Sigmoid colon (tissue), 7 donors: ENCODE data around the gene CATSPERD. TPM values are rescaled to one million over a fixed set of nuclear protein-coding genes. Genes with fewer than 3 reads are reported as not detected.

Source experiments
- DNase-seq: peaks from one replicate; pipeline ENCODE4 v3.0.0-alpha.2; 2019
- H3K27ac ChIP-seq, 4 donors: fragments of 200-600 bp; sonication (generic); one replicate each; pipeline ENCODE4 v1.5.1; 2016 to 2019; ENCODE audit warnings: mild to moderate bottlenecking in 1 of 4
- H3K27me3 ChIP-seq, 3 donors: fragments of 200-600 bp; sonication (generic); one replicate each; pipeline ENCODE4 v1.5.1; 2019; ENCODE audit warnings: mild to moderate bottlenecking in 1 of 3
- H3K36me3 ChIP-seq, 4 donors: fragments of 200-600 bp; sonication (generic); one replicate each; pipeline ENCODE4 v1.5.1; 2016 to 2019
- H3K4me1 ChIP-seq, 4 donors: fragments of 200-600 bp; sonication (generic); one replicate each; pipeline ENCODE4 v1.5.1; 2017 to 2019
- H3K4me3 ChIP-seq, 4 donors: fragments of 200-600 bp; sonication (generic); one replicate each; pipeline ENCODE4 v1.5.1; 2017 to 2019; ENCODE audit warnings: mild to moderate bottlenecking in 2 of 4, moderate library complexity in 1 of 4
- H3K9me3 ChIP-seq, 4 donors: fragments of 200-600 bp in 3 of 4; sonication (generic) in 3 of 4; one replicate each; pipeline versions ENCODE4 v1.5.1 to v1.6.1; 2013 to 2019
- EP300 ChIP-seq, 4 donors: sonication (generic); formaldehyde crosslinking; IDR thresholded peaks; one replicate each; pipeline ENCODE4 v1.6.1; 2017; ENCODE audit warnings: antibody characterized with exemption in 4 of 4
- POLR2A ChIP-seq, 2 donors: fragments of 450-650 bp; IDR thresholded peaks; one replicate each; pipeline ENCODE4 v1.6.1; 2016; ENCODE audit warnings: antibody characterized with exemption in 2 of 2, mild to moderate bottlenecking in 2 of 2, moderate library complexity in 2 of 2
- POLR2AphosphoS5 ChIP-seq, 4 donors: sonication (generic); formaldehyde crosslinking; IDR thresholded peaks; one replicate each; pipeline ENCODE4 v1.6.1; 2017; ENCODE audit warnings: antibody characterized with exemption in 4 of 4
- WGBS, 2 donors: extraction: QIAGEN DNeasy Blood & Tissue Kit; methylation state at CpG; one replicate each; pipeline ENCODE4 v1.1.7; 2013; 5-methylcytosine and 5-hydroxymethylcytosine counted together
- intact Hi-C: fragments of 100-400 bp; cut with DNase I; formaldehyde crosslinking; loops from one replicate; pipeline ENCODE4 v1.15.1; 2023
- polyA plus RNA-seq, 3 donors: library from polyadenylated mRNA; stranded (reverse); fragments of 200-250 nt; gene quantifications; one replicate each; pipeline ENCODE4 v1.2.3, GENCODE V29; 2013
- total RNA-seq, 4 donors: library from RNA; depleted of rRNA; stranded (reverse); fragments of >200 nt; gene quantifications; one replicate each; pipeline ENCODE4 v1.1.0, GENCODE V29; 2016
- TF ChIP-seq, protein P1 (sequence below), 4 experiments: fragments of 450-650 bp in 3 of 4; fragments of 200-600 bp in 1 of 4; IDR thresholded peaks; one replicate each; pipeline ENCODE4 v1.5.1; 2016 to 2019; ENCODE audit warnings: antibody characterized with exemption in 4 of 4, mild to moderate bottlenecking in 3 of 4, moderate library complexity in 2 of 4
- donor health status: healthy with polysubstance abuse.
- donor health status: Bipolar disorder and iron deficiency.
- donor health status: healthy.

Gene CATSPERD
- total and polyA plus RNA-seq, 7 donors: not detected

- no peak for DNase-seq
- WGBS, 2 donors: 79 to 84% methylated on average over 7 of the region's 7 CpGs
- Histone ChIP-seq H3K4me3 (no peak overlapping the region), H3K36me3 (peaks cover 16 to 58% (median 52%) of the 10 kb centered on the region in 4 donors), H3K27me3 (no peaks in the 10 kb centered on the region), H3K9me3 (no peaks in the 10 kb centered on the region), H3K27ac (peak overlapping the region in 3 of 4 donors; percentile 89 to 96 (median 90)), H3K4me1 (peaks cover 0 to 34% (median 25%) of the 10 kb centered on the region in 4 donors)
- no peak for TF ChIP-seq POLR2A (IDR thresholded peaks at IDR 0.05)
- no peak for TF ChIP-seq POLR2AphosphoS5 (IDR thresholded peaks at IDR 0.05)
- TF ChIP-seq EP300 (IDR thresholded peaks at IDR 0.05): no peak
- TF ChIP-seq, protein P1, sequence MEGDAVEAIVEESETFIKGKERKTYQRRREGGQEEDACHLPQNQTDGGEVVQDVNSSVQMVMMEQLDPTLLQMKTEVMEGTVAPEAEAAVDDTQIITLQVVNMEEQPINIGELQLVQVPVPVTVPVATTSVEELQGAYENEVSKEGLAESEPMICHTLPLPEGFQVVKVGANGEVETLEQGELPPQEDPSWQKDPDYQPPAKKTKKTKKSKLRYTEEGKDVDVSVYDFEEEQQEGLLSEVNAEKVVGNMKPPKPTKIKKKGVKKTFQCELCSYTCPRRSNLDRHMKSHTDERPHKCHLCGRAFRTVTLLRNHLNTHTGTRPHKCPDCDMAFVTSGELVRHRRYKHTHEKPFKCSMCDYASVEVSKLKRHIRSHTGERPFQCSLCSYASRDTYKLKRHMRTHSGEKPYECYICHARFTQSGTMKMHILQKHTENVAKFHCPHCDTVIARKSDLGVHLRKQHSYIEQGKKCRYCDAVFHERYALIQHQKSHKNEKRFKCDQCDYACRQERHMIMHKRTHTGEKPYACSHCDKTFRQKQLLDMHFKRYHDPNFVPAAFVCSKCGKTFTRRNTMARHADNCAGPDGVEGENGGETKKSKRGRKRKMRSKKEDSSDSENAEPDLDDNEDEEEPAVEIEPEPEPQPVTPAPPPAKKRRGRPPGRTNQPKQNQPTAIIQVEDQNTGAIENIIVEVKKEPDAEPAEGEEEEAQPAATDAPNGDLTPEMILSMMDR (IDR thresholded peaks at IDR 0.05): no peak
- intact Hi-C loops: loop anchor here (5.0 kb wide), 1 partner anchor 210 kb away; the partner anchor contains the start of genes NDUFA11 and VMAC
These were observed 27.7 kb upstream of the CATSPERD start for GRCh38 chr19:5692723-5693194.

DNA sequence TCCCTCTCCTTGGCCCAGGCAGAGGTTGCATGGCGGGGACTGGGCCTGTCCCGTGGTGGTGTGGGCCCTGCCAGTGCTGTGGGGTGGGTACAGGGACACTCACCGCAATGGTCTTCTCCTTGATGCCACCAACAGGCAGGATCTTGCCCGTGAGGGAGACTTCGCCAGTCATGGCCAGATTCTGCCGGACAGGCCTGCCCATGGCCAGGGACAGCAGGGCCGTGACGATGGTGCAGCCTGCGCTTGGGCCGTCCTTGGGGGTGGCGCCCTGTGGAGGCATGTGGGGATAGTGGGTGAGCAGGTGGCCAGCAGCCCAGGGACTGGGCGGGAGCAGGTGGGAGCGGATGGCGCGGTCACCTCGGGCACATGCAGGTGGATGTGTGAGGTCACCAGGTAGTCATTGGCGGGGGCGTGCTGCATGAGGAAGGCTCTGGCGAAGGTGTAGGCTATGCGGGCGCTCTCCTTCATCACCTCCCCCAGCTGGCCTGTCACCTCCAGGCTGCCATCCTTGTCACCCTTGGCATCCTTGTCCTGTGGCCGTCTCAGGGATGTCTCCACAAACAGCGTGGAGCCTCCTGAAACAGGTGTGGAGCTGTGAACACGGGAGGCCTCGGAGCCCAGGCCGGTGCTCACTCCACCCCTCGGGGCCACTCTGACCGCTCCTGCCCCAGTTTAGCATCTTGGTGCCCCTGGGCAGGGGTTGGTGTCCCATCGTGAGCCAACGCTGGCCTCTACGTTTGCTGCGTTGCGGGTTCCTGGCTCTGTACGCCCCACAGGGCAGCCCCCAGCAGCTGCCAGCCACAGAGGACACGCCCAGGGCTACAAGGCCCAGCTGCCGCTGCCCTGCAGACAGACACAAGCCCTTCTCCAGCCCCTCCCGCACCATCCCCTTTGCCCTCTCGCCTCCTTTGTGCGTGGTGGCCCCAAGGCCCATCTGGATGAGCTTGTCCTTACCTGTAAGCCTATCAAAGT is 27.0 kb upstream of the CATSPERD start:
- H3K27me3 ChIP-seq: no peaks in the 10 kb centered on the region
- H3K36me3 ChIP-seq: peaks cover 20 to 65% (median 57%) of the 10 kb centered on the region in 4 donors
- H3K9me3 ChIP-seq: no peaks in the 10 kb centered on the region
- H3K4me1 ChIP-seq: peaks cover 0 to 34% (median 25%) of the 10 kb centered on the region in 4 donors
- TF ChIP-seq POLR2AphosphoS5 (IDR thresholded peaks at IDR 0.05) (no peak), EP300 (IDR thresholded peaks at IDR 0.05) (no peak), POLR2A (IDR thresholded peaks at IDR 0.05) (no peak)
- TF ChIP-seq, protein P1 (IDR thresholded peaks at IDR 0.05): no peak
- intact Hi-C loops: loop anchor here (5.0 kb wide), 1 partner anchor 209 kb away; the partner anchor contains the start of genes NDUFA11 and VMAC
- 76 to 86% methylated on average over 39 of the region's 39 CpGs for WGBS, 2 donors
- H3K27ac ChIP-seq: peak overlapping the region in 1 of 4 donors; percentile 89
- peak; percentile 65 for DNase-seq
- no peak overlapping the region for H3K4me3 ChIP-seq

DNA sequence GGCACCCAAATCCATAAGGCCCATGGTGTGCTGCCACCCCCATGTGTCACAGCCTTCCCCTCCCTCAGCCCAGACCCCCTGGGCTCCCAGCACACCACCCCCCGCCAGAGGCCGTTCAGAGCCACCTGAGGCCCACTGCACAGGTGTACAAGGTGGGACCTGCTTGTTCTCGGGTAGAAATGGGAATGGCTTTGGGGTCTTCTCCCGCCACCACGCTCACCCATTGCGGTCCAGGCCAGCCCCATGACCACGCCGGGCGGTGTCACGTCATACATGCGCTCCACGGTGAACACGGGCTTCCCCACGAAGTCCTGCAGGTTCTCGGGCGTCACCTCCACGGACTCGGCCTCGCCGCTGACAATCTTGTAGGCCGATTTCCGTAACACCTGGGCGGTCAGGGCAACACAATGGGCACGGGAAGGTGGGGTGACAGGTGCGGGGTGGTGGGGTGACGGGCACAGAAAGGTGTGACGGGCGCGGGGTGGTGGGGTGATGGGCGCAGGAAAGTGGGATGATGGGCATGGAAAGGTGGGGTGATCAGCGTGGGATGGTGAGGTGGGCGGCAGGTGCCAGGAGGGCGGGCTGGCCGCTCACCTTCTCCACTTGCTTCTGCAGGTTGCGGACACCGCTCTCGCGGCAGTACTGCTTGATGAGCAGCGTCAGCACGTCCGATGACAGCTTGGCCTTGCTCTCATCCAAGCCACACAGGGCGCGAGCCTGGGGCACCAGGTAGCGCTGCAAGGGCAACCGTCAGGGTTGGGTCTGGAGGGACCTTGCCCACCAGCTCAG is 26.1 kb upstream of the CATSPERD start:
- 91 to 92% methylated on average over 45 of the region's 45 CpGs for WGBS, 2 donors
- Histone ChIP-seq H3K4me1 (peaks cover 0 to 34% (median 25%) of the 10 kb centered on the region in 4 donors), H3K27me3 (no peaks in the 10 kb centered on the region), H3K36me3 (peaks cover 29 to 74% (median 64%) of the 10 kb centered on the region in 4 donors), H3K27ac (no peak overlapping the region), H3K9me3 (no peaks in the 10 kb centered on the region), H3K4me3 (no peak overlapping the region)
- TF ChIP-seq EP300 (IDR thresholded peaks at IDR 0.05) (no peak), POLR2AphosphoS5 (IDR thresholded peaks at IDR 0.05) (no peak), POLR2A (IDR thresholded peaks at IDR 0.05) (no peak)
- TF ChIP-seq, protein P1 (IDR thresholded peaks at IDR 0.05): no peak
- peak; percentile 65 for DNase-seq
- intact Hi-C loops: loop anchor here (5.0 kb wide), 1 partner anchor 208 kb away; the partner anchor contains the start of genes NDUFA11 and VMAC

DNA sequence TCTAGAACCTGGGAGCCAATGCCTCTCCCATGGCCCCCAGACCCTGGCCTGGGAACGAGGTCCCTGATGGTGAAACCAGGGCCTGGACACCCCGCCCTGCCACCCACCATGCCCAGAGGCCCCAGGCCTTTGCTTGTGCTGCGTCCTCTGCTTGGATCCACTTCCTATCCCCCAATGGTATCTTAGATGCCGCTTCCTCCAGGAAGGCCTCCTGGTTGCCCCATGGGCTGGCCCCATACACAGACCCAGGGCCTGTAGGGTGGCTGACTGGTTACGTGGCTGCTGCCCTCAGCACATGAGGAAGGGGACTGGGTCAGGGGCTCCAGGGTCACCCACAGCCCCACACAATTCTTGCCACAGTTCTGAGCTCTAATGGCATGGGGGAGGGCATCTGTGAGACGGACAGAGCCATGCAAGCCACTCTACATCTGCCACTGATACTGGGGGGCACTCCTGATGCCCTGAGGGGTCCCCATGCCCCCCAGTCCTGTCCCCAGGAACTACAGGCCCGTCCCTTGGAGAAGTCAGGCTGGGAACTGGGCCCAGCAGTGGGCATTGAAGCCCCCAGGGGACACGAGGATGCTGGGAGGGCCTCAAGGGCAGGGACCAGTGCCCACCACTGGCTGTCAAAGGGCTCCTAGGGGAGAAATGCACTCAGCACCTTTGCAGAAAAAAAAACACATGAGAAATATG is 25.3 kb upstream of the CATSPERD start:
- Histone ChIP-seq H3K27me3 (no peaks in the 10 kb centered on the region), H3K27ac (no peak overlapping the region), H3K36me3 (peaks cover 29 to 80% (median 64%) of the 10 kb centered on the region in 4 donors), H3K9me3 (no peaks in the 10 kb centered on the region), H3K4me3 (no peak overlapping the region), H3K4me1 (peaks cover 0 to 29% (median 24%) of the 10 kb centered on the region in 4 donors)
- TF ChIP-seq POLR2AphosphoS5 (IDR thresholded peaks at IDR 0.05): no peak
- TF ChIP-seq, protein P1 (IDR thresholded peaks at IDR 0.05): no peak
- TF ChIP-seq POLR2A (IDR thresholded peaks at IDR 0.05): no peak
- no peak for TF ChIP-seq EP300 (IDR thresholded peaks at IDR 0.05)
- peak; percentile 61 for DNase-seq
- WGBS, 2 donors: 88 to 92% methylated on average over 8 of the region's 8 CpGs
- intact Hi-C loops: loop anchor here (5.0 kb wide), 1 partner anchor 207 kb away; the partner anchor contains the start of genes NDUFA11 and VMAC
